HepG2 (cell line): ENCODE data around the gene SIT1. TPM values are rescaled to one million over a fixed set of nuclear protein-coding genes. Genes with fewer than 3 reads are reported as not detected.

ENCODE experiments used
- ATAC-seq: fragments of 200-7000 bp; cut with Tn5 transposase; 3 replicates; pipeline ENCODE4 v1.9.1; 2020; ENCODE audit warnings: mild to moderate bottlenecking, moderate library complexity
- BruUV-seq: library from RNA; stranded (reverse); fragments of 400-500 nt; replicated peaks from 2 replicates; lab custom pipeline; 2021; lab: Mats Ljungman, UMichigan
- CTCF ChIA-PET: fragments of 300-600 bp; formaldehyde crosslinking; extraction: SDS; loops from one replicate; lab custom pipeline; 2021; ENCODE audit warnings: low total read pairs, inconsistent platforms, low intra/inter-chr PET ratio; lab: Yijun Ruan, JAX
- POLR2A ChIA-PET: fragments of 350-600 bp; sonication (Branson Sonifier 250); formaldehyde crosslinking; loops from one replicate; lab custom pipeline; 2020; ENCODE audit warnings: antibody characterized with exemption, inconsistent platforms; lab: Yijun Ruan, JAX
- DNase-seq: peaks from one replicate; pipeline ENCODE4 v3.0.0-alpha.2; 2015; ENCODE audit warnings: low spot score
- FAIRE-seq: peaks from 3 replicates; lab custom pipeline; 2011; peaks lifted over from hg19 to GRCh38; lab: Jason Lieb, UNC
- H2AFZ ChIP-seq: one replicate; pipeline ENCODE4 v1.6.1; 2011; ENCODE audit warnings: low read length, inconsistent platforms
- H3K27ac ChIP-seq: fragments of 300-600 bp; 3 replicates; pipeline ENCODE4 v1.8.0; 2011; ENCODE audit warnings: mixed run types, mild to moderate bottlenecking, mixed read lengths, low read length, inconsistent platforms; ENCODE audit not compliant: insufficient read depth; ENCODE audit errors: extremely low read length
- H3K27me3 ChIP-seq, 2 experiments: fragments of 200-600 bp in 1 of 2; 2 replicates in 1 of 2; 3 replicates in 1 of 2; pipeline versions ENCODE4 v1.6.0 to v1.8.0; 2011; ENCODE audit warnings: low read length in 2 of 2, mild to moderate bottlenecking in 2 of 2, moderate library complexity in 2 of 2, inconsistent platforms in 1 of 2; ENCODE audit not compliant: insufficient read depth in 2 of 2, control insufficient read depth in 1 of 2
- H3K36me3 ChIP-seq, 2 experiments: fragments of 200-600 bp in 1 of 2; replicated peaks in 1 of 2; 2 replicates in 1 of 2; 3 replicates in 1 of 2; pipeline versions ENCODE4 v1.5.1 to v1.8.0; 2011; ENCODE audit warnings: low read length in 2 of 2, inconsistent platforms in 1 of 2; ENCODE audit not compliant: insufficient read depth in 2 of 2, control insufficient read depth in 1 of 2
- H3K4me1 ChIP-seq: 2 replicates; pipeline ENCODE4 v1.5.1; 2012; ENCODE audit warnings: low read length, inconsistent platforms; ENCODE audit not compliant: insufficient read depth
- H3K4me2 ChIP-seq: 2 replicates; pipeline ENCODE4 v1.6.0; 2011; ENCODE audit warnings: low read depth, low read length, inconsistent platforms
- H3K4me3 ChIP-seq, 3 experiments: fragments of 200-600 bp in 1 of 3; sonication (generic), shearing (Covaris generic) in 1 of 3; replicated peaks in 1 of 3; 2 replicates each; pipeline ENCODE4 v1.5.1; 2011 to 2016; ENCODE audit warnings: low read length in 3 of 3, inconsistent platforms in 2 of 3, low read depth in 2 of 3, mild to moderate bottlenecking in 2 of 3, control low read depth in 1 of 3, mixed read lengths in 1 of 3; ENCODE audit not compliant: insufficient read depth in 1 of 3
- H3K79me2 ChIP-seq: one replicate; pipeline ENCODE4 v1.6.1; 2011; ENCODE audit warnings: low read length, inconsistent platforms; ENCODE audit not compliant: insufficient read depth
- H3K9ac ChIP-seq: 2 replicates; pipeline ENCODE4 v1.6.0; 2011; ENCODE audit warnings: mild to moderate bottlenecking, low read depth, low read length, inconsistent platforms; ENCODE audit not compliant: insufficient read depth
- H3K9me3 ChIP-seq: 2 replicates; pipeline ENCODE4 v1.5.1; 2012; ENCODE audit warnings: mild to moderate bottlenecking, low read length
- H4K20me1 ChIP-seq: 2 replicates; pipeline ENCODE4 v1.6.0; 2011; ENCODE audit warnings: inconsistent platforms, mild to moderate bottlenecking, low read length, moderate library complexity; ENCODE audit not compliant: insufficient read depth
- FLYWCH1 ChIP-seq: sonication (generic); formaldehyde crosslinking; IDR thresholded peaks from 2 replicates; pipeline ENCODE4 v1.8.1; 2023; ENCODE audit warnings: mild to moderate bottlenecking, missing genetic modification reagents
- FOXP1 ChIP-seq, 2 experiments: fragments of 450-650 bp in 1 of 2; IDR thresholded peaks; 2 replicates each; pipeline ENCODE4 v1.6.1; 2017 to 2018; ENCODE audit warnings: antibody characterized with exemption in 1 of 2
- HDAC6 ChIP-seq: fragments of 200-600 bp; sonication (generic); IDR thresholded peaks from 2 replicates; pipeline ENCODE4 v1.7.0; 2017; ENCODE audit warnings: mild to moderate bottlenecking, antibody characterized with exemption, low read length, low read depth
- ISX ChIP-seq: sonication (generic); formaldehyde crosslinking; conservative IDR thresholded peaks from 2 replicates; pipeline ENCODE4 v1.5.0; 2020; ENCODE audit warnings: missing genetic modification reagents
- KDM2A ChIP-seq: sonication (generic); formaldehyde crosslinking; IDR thresholded peaks from 2 replicates; pipeline ENCODE4 v1.4.0; 2020; ENCODE audit warnings: low read depth, missing genetic modification reagents, borderline replicate concordance
- SMAD3 ChIP-seq: sonication (generic); formaldehyde crosslinking; IDR thresholded peaks from 2 replicates; pipeline ENCODE4 v1.4.0; 2020; ENCODE audit warnings: missing genetic modification reagents
- SMC3 ChIP-seq: IDR thresholded peaks from 2 replicates; pipeline ENCODE4 v1.6.1; 2011; ENCODE audit warnings: low read length, improper control_type of control experiment
- STAG1 ChIP-seq: sonication (generic); formaldehyde crosslinking; IDR thresholded peaks from 2 replicates; pipeline ENCODE4 v1.4.0; 2020; ENCODE audit warnings: missing genetic modification reagents
- TBP ChIP-seq: sonication (generic); formaldehyde crosslinking; IDR thresholded peaks from 2 replicates; pipeline ENCODE4 v1.5.0; 2020; ENCODE audit warnings: missing genetic modification reagents
- XRCC5 ChIP-seq: fragments of 200-400 bp; formaldehyde crosslinking; optimal IDR thresholded peaks from 2 replicates; pipeline ENCODE3; 2017; ENCODE audit warnings: mild to moderate bottlenecking, low read length
- ZBTB7A ChIP-seq: sonication (generic); formaldehyde crosslinking; IDR thresholded peaks from 2 replicates; pipeline ENCODE4 v1.8.0; 2022; ENCODE audit warnings: mild to moderate bottlenecking, missing genetic modification reagents
- ZFX ChIP-seq: sonication (generic); formaldehyde crosslinking; IDR thresholded peaks from 2 replicates; pipeline ENCODE4 v1.4.0; 2020; ENCODE audit warnings: mild to moderate bottlenecking, low read depth, missing genetic modification reagents, moderate library complexity
- ZNF790 ChIP-seq: sonication (generic); formaldehyde crosslinking; IDR thresholded peaks from 2 replicates; pipeline ENCODE4 v1.8.0; 2022; ENCODE audit warnings: missing genetic modification reagents, mild to moderate bottlenecking, borderline replicate concordance
- ZNF891 ChIP-seq: sonication (generic); formaldehyde crosslinking; IDR thresholded peaks from 2 replicates; pipeline ENCODE4 v1.5.0; 2020; ENCODE audit warnings: mild to moderate bottlenecking, missing genetic modification reagents
- WGBS: methylation state at CpG from one replicate; pipeline ENCODE4 v1.1.6; 2017; ENCODE audit warnings: low lambda C conversion rate; 5-methylcytosine and 5-hydroxymethylcytosine counted together
- in situ Hi-C: cut with HindIII; loops from 2 replicates; pipeline ENCODE4 v1.10.0; 2017; ENCODE audit warnings: low pct_unique_long_range_greater_than_20kb; ENCODE audit not compliant: extremely low pct_ligation_motif_present
- intact Hi-C: fragments of 100-400 bp; cut with micrococcal nuclease; formaldehyde crosslinking; loops from one replicate; pipeline ENCODE4 v1.10.0; 2022; ENCODE audit not compliant: unreplicated experiment
- polyA plus RNA-seq, 8 experiments: library from polyadenylated mRNA; depleted of rRNA in 3 of 8; stranded (reverse) in 7 of 8; unstranded in 1 of 8; fragments of >200 nt; fragmentation: Illumina TruSeq in 4 of 8; extraction: Trizol in 4 of 8; gene quantifications; 2 replicates each; pipeline versions ENCODE4 v1.2.1 to v1.2.3, GENCODE V29; 2011 to 2016; ENCODE audit warnings: low read depth in 4 of 8, missing spikeins in 1 of 8, mixed read lengths in 1 of 8; ENCODE audit not compliant: insufficient read depth in 1 of 8
- total RNA-seq, 5 experiments: library from RNA; depleted of rRNA; stranded (reverse); fragments of >200 nt; fragmentation: Illumina TruSeq; extraction: Trizol; gene quantifications; 2 replicates each; pipeline ENCODE4 v1.2.3, GENCODE V29; 2016; ENCODE audit warnings: low read depth in 1 of 5
- TF ChIP-seq, protein P1 (sequence below): sonication (generic); formaldehyde crosslinking; IDR thresholded peaks from 2 replicates; pipeline ENCODE4 v1.4.0; 2020; ENCODE audit warnings: missing genetic modification reagents
- TF ChIP-seq, protein P2 (sequence below): sonication (generic); formaldehyde crosslinking; IDR thresholded peaks from 2 replicates; pipeline ENCODE4 v1.5.0; 2020; ENCODE audit warnings: mild to moderate bottlenecking, missing genetic modification reagents, moderate library complexity
- TF ChIP-seq, protein P3 (sequence below): sonication (generic); formaldehyde crosslinking; IDR thresholded peaks from 2 replicates; pipeline ENCODE4 v1.8.0; 2022; ENCODE audit warnings: missing genetic modification reagents, mild to moderate bottlenecking, inconsistent platforms, borderline replicate concordance

SIT1 gene
- total and polyA plus RNA-seq, 2 of the 13 experiments (the other 11 are each of a cell fraction or from before 2014, with no cell fraction given): 0.09 to 6.7 TPM

- peak; percentile 70 for ATAC-seq
- intact Hi-C loops: no loop called here
- no peaks in the 10 kb centered on the region for H3K9me3 ChIP-seq
- 26% methylated on average over 8 of the region's 8 CpGs for whole genome bisulfite sequencing
- no peak overlapping the region for H3K9ac ChIP-seq
- no TSS peak for BruUV-seq
- peaks cover 3 to 14% of the 10 kb centered on the region in 2 experiments; a peak in 3 of 5 replicates for H3K36me3 ChIP-seq
- peaks cover 0 to 28% of the 10 kb centered on the region in 2 experiments; a peak in 3 of 5 replicates for H3K27me3 ChIP-seq
- H3K79me2 ChIP-seq: peaks cover under 1% of the 10 kb centered on the region
- peak; percentile 73 for FAIRE-seq
- no peak overlapping the region for H3K4me3 ChIP-seq
- H3K4me2 ChIP-seq: no peak overlapping the region
- in situ Hi-C loops: no loop called here
- no peak overlapping the region for H2AFZ ChIP-seq
- DNase-seq: peak; percentile 17
- H3K4me1 ChIP-seq: peaks cover 8% of the 10 kb centered on the region
- POLR2A ChIA-PET: interaction anchor here (0.9 to 1.2 kb wide), 2 partner anchors 11 to 121 kb away, joined by 3 read pairs; partner anchors contain the start of genes CREB3 and TLN1
- no peaks in the 10 kb centered on the region for H4K20me1 ChIP-seq
- CTCF ChIA-PET: no interaction called here
- H3K27ac ChIP-seq: no peak overlapping the region
- TF ChIP-seq ZNF790 (no peak), FOXP1 (IDR thresholded peaks at IDR 0.05) (no peak), FOXP1 (CRISPR knock-in tag; IDR thresholded peaks at IDR 0.05) (no peak), HDAC6 (no peak), SMC3 (0 out of 2 replicates have a peak, but pooled peaks have one; percentile 17), ZBTB7A (CRISPR knock-in tag) (no peak), STAG1 (CRISPR knock-in tag) (peak; percentile 22; the same call in 1 of the 2 replicates), SMAD3 (no peak), FLYWCH1 (CRISPR knock-in tag) (no peak), ZFX (CRISPR knock-in tag) (no peak), ZNF891 (CRISPR knock-in tag) (no peak), ISX (CRISPR knock-in tag) (no peak), TBP (CRISPR knock-in tag) (no peak), XRCC5 (peak; percentile 59), KDM2A (CRISPR knock-in tag) (0 out of 2 replicates have a peak, but pooled peaks have one; percentile 25)
- TF ChIP-seq, protein P1, sequence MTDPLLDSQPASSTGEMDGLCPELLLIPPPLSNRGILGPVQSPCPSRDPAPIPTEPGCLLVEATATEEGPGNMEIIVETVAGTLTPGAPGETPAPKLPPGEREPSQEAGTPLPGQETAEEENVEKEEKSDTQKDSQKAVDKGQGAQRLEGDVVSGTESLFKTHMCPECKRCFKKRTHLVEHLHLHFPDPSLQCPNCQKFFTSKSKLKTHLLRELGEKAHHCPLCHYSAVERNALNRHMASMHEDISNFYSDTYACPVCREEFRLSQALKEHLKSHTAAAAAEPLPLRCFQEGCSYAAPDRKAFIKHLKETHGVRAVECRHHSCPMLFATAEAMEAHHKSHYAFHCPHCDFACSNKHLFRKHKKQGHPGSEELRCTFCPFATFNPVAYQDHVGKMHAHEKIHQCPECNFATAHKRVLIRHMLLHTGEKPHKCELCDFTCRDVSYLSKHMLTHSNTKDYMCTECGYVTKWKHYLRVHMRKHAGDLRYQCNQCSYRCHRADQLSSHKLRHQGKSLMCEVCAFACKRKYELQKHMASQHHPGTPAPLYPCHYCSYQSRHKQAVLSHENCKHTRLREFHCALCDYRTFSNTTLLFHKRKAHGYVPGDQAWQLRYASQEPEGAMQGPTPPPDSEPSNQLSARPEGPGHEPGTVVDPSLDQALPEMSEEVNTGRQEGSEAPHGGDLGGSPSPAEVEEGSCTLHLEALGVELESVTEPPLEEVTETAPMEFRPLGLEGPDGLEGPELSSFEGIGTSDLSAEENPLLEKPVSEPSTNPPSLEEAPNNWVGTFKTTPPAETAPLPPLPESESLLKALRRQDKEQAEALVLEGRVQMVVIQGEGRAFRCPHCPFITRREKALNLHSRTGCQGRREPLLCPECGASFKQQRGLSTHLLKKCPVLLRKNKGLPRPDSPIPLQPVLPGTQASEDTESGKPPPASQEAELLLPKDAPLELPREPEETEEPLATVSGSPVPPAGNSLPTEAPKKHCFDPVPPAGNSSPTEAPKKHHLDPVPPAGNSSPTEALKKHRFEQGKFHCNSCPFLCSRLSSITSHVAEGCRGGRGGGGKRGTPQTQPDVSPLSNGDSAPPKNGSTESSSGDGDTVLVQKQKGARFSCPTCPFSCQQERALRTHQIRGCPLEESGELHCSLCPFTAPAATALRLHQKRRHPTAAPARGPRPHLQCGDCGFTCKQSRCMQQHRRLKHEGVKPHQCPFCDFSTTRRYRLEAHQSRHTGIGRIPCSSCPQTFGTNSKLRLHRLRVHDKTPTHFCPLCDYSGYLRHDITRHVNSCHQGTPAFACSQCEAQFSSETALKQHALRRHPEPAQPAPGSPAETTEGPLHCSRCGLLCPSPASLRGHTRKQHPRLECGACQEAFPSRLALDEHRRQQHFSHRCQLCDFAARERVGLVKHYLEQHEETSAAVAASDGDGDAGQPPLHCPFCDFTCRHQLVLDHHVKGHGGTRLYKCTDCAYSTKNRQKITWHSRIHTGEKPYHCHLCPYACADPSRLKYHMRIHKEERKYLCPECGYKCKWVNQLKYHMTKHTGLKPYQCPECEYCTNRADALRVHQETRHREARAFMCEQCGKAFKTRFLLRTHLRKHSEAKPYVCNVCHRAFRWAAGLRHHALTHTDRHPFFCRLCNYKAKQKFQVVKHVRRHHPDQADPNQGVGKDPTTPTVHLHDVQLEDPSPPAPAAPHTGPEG (CRISPR knock-in tag): no peak
- TF ChIP-seq, protein P2, sequence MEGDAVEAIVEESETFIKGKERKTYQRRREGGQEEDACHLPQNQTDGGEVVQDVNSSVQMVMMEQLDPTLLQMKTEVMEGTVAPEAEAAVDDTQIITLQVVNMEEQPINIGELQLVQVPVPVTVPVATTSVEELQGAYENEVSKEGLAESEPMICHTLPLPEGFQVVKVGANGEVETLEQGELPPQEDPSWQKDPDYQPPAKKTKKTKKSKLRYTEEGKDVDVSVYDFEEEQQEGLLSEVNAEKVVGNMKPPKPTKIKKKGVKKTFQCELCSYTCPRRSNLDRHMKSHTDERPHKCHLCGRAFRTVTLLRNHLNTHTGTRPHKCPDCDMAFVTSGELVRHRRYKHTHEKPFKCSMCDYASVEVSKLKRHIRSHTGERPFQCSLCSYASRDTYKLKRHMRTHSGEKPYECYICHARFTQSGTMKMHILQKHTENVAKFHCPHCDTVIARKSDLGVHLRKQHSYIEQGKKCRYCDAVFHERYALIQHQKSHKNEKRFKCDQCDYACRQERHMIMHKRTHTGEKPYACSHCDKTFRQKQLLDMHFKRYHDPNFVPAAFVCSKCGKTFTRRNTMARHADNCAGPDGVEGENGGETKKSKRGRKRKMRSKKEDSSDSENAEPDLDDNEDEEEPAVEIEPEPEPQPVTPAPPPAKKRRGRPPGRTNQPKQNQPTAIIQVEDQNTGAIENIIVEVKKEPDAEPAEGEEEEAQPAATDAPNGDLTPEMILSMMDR (CRISPR knock-in tag): peak; percentile 67
- TF ChIP-seq, protein P3, sequence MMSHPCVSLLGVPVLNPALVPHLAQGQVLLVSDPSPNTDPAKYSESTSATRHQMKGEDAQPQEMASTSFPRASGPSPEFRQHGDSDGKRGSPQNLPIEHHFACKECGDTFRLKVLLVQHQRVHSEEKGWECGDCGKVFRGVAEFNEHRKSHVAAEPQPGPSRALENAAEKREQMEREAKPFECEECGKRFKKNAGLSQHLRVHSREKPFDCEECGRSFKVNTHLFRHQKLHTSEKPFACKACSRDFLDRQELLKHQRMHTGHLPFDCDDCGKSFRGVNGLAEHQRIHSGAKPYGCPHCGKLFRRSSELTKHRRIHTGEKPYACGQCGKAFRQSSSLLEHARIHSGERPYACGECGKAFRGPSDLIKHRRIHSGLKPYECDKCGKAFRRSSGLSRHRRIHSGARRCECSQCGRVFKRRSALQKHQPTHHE (CRISPR knock-in tag): no peak
Measured at GRCh38 chr9:35611230-35611797, 39.4 kb downstream of the SIT1 start.
